Neural cell (in vitro differentiated cells): ENCODE measurements around the gene EGLN2. TPM values are rescaled to one million over a fixed set of nuclear protein-coding genes. Genes with fewer than 3 reads are reported as not detected.

Experiments
- H2AFZ ChIP-seq: fragments of 200-600, 300-800 bp; sonication (generic), shearing (Covaris generic); 2 replicates; pipeline ENCODE4 v1.6.0; 2014; ENCODE audit warnings: low read depth, mild to moderate bottlenecking, antibody characterized with exemption, low read length, moderate library complexity
- H3F3A ChIP-seq: fragments of 200-600 bp; shearing (Covaris generic); 2 replicates; pipeline ENCODE4 v1.6.1; 2016; ENCODE audit warnings: mild to moderate bottlenecking, moderate library complexity, mixed read lengths, antibody characterized with exemption, low read length; ENCODE audit not compliant: insufficient read depth, poor library complexity, severe bottlenecking
- H3K27ac ChIP-seq: fragments of 200-600, 300-800 bp; sonication (generic), shearing (Covaris generic); 2 replicates; pipeline ENCODE4 v1.5.1; 2014; ENCODE audit warnings: mild to moderate bottlenecking, low read length, moderate library complexity
- H3K27me3 ChIP-seq: fragments of 300-800, 200-600 bp; sonication (generic), shearing (Covaris generic); 2 replicates; pipeline ENCODE4 v1.6.0; 2014; ENCODE audit warnings: mild to moderate bottlenecking, low read depth, low read length, moderate library complexity; ENCODE audit not compliant: insufficient read depth
- H3K36me3 ChIP-seq: fragments of 300-800, 200-600 bp; sonication (generic), shearing (Covaris generic); 2 replicates; pipeline ENCODE4 v1.5.1; 2014; ENCODE audit warnings: mild to moderate bottlenecking, antibody characterized with exemption, low read length, moderate library complexity; ENCODE audit not compliant: insufficient read depth
- H3K4me2 ChIP-seq: fragments of 300-800, 200-600 bp; sonication (generic), shearing (Covaris generic); 2 replicates; pipeline ENCODE4 v1.6.0; 2014; ENCODE audit warnings: mild to moderate bottlenecking, low read length
- H3K4me3 ChIP-seq: fragments of 300-800, 200-600 bp; sonication (generic), shearing (Covaris generic); 2 replicates; pipeline ENCODE4 v1.5.1; 2014; ENCODE audit warnings: mild to moderate bottlenecking, low read length, moderate library complexity
- H3K79me2 ChIP-seq: fragments of 200-600 bp; shearing (Covaris generic); replicated peaks from 2 replicates; pipeline ENCODE4 v1.6.0; 2014; ENCODE audit warnings: mild to moderate bottlenecking, low read length, moderate library complexity; ENCODE audit not compliant: insufficient read depth
- H3K9ac ChIP-seq: fragments of 300-800, 200-600 bp; sonication (generic), shearing (Covaris generic); 2 replicates; pipeline ENCODE4 v1.6.1; 2016; ENCODE audit warnings: mild to moderate bottlenecking, low read length, mixed read lengths
- H3K9me2 ChIP-seq: fragments of 200-600 bp; shearing (Covaris generic); 2 replicates; pipeline ENCODE4 v1.6.1; 2016; ENCODE audit warnings: mild to moderate bottlenecking, low read length, mixed read lengths; ENCODE audit not compliant: insufficient read depth
- H3K9me3 ChIP-seq: fragments of 200-600, 300-800 bp; sonication (generic), shearing (Covaris generic); 2 replicates; pipeline ENCODE4 v1.6.1; 2016; ENCODE audit warnings: mild to moderate bottlenecking, mixed run types, low read length, moderate library complexity, mixed read lengths
- H4K20me1 ChIP-seq: fragments of 200-600 bp; shearing (Covaris generic); 2 replicates; pipeline ENCODE4 v1.6.1; 2016; ENCODE audit warnings: mild to moderate bottlenecking, mixed run types; ENCODE audit not compliant: insufficient read depth
- EP300 ChIP-seq: fragments of 450-650 bp; conservative IDR thresholded peaks from 2 replicates; pipeline ENCODE4 v1.6.1; 2014; ENCODE audit warnings: antibody characterized with exemption, mild to moderate bottlenecking, moderate library complexity; ENCODE audit not compliant: poor library complexity, severe bottlenecking
- EZH2 ChIP-seq: fragments of 200-600, 300-800 bp; shearing (Covaris generic), sonication (generic); IDR thresholded peaks from 2 replicates; pipeline ENCODE4 v1.6.1; 2014; ENCODE audit warnings: antibody characterized with exemption, low read length, borderline replicate concordance, mild to moderate bottlenecking; ENCODE audit not compliant: insufficient read depth, poor library complexity, severe bottlenecking
- MXI1 ChIP-seq: fragments of 450-650 bp; conservative IDR thresholded peaks from 2 replicates; pipeline ENCODE4 v1.6.1; 2014; ENCODE audit warnings: antibody characterized with exemption, mild to moderate bottlenecking; ENCODE audit not compliant: poor library complexity, severe bottlenecking
- POLR2AphosphoS5 ChIP-seq: IDR thresholded peaks from 2 replicates; pipeline ENCODE4 v1.6.1; 2012
- RAD21 ChIP-seq: fragments of 450-650 bp; conservative IDR thresholded peaks from 2 replicates; pipeline ENCODE4 v1.6.1; 2014; ENCODE audit warnings: antibody characterized with exemption, mild to moderate bottlenecking, moderate library complexity
- SMC3 ChIP-seq: fragments of 450-650 bp; conservative IDR thresholded peaks from 2 replicates; pipeline ENCODE4 v1.6.1; 2014; ENCODE audit warnings: antibody characterized with exemption, mild to moderate bottlenecking, moderate library complexity; ENCODE audit not compliant: poor library complexity
- TAF1 ChIP-seq: IDR thresholded peaks from 2 replicates; pipeline ENCODE4 v1.6.1; 2012; ENCODE audit warnings: low read depth
- polyA plus RNA-seq: library from polyadenylated mRNA; depleted of rRNA; stranded (reverse); fragments of >200 nt; gene quantifications from 2 replicates; pipeline ENCODE4 v1.2.3, GENCODE V29; 2014
- TF ChIP-seq, protein P1 (sequence below): IDR thresholded peaks from 2 replicates; pipeline ENCODE4 v1.6.1; 2012; ENCODE audit warnings: borderline replicate concordance
- TF ChIP-seq, protein P2 (sequence below): fragments of 450-650 bp; IDR thresholded peaks from 2 replicates; pipeline ENCODE4 v1.5.1; 2014; ENCODE audit warnings: antibody characterized with exemption, mild to moderate bottlenecking, moderate library complexity; ENCODE audit not compliant: poor library complexity, severe bottlenecking

Gene EGLN2
- polyA plus RNA-seq, 1 donor from 2014 or later = 112 TPM

DNA sequence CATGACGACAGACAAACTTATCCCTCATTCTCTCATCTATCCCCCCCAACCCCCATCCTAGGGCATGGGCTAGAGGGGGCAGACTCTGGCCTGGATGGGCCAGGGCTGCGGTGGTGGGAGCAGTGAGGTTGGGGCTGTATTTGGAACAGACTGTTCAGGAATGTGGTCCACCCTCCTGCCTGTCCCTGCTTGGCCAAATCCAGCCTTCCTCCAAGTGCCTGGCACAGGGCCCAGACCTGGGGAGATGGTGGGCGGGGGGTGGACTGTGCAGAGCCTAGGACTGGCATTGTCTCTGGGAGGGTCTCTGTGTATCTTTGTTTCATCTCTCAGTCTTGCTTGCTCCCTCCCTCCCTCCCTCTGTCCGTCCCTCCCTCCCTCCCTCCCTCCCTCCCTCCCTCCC is 14.2 kb downstream of the EGLN2 start:
- Histone ChIP-seq H3K9me2 (no peaks in the 10 kb centered on the region), H3K4me3 (no peak overlapping the region), H3K9me3 (no peaks in the 10 kb centered on the region), H3K27ac (no peak overlapping the region), H3K4me2 (no peak overlapping the region), H3K36me3 (no peaks in the 10 kb centered on the region), H3K9ac (no peak overlapping the region), H3K27me3 (no peaks in the 10 kb centered on the region), H4K20me1 (no peaks in the 10 kb centered on the region), H2AFZ (no peak overlapping the region), H3K79me2 (no peaks in the 10 kb centered on the region), H3F3A (no peaks in the 10 kb centered on the region)
- TF ChIP-seq SMC3 (no peak), TAF1 (no peak), EZH2 (no peak), POLR2AphosphoS5 (no peak), MXI1 (no peak), RAD21 (no peak), EP300 (no peak)
- TF ChIP-seq, protein P1, sequence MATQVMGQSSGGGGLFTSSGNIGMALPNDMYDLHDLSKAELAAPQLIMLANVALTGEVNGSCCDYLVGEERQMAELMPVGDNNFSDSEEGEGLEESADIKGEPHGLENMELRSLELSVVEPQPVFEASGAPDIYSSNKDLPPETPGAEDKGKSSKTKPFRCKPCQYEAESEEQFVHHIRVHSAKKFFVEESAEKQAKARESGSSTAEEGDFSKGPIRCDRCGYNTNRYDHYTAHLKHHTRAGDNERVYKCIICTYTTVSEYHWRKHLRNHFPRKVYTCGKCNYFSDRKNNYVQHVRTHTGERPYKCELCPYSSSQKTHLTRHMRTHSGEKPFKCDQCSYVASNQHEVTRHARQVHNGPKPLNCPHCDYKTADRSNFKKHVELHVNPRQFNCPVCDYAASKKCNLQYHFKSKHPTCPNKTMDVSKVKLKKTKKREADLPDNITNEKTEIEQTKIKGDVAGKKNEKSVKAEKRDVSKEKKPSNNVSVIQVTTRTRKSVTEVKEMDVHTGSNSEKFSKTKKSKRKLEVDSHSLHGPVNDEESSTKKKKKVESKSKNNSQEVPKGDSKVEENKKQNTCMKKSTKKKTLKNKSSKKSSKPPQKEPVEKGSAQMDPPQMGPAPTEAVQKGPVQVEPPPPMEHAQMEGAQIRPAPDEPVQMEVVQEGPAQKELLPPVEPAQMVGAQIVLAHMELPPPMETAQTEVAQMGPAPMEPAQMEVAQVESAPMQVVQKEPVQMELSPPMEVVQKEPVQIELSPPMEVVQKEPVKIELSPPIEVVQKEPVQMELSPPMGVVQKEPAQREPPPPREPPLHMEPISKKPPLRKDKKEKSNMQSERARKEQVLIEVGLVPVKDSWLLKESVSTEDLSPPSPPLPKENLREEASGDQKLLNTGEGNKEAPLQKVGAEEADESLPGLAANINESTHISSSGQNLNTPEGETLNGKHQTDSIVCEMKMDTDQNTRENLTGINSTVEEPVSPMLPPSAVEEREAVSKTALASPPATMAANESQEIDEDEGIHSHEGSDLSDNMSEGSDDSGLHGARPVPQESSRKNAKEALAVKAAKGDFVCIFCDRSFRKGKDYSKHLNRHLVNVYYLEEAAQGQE = no peak
- TF ChIP-seq, protein P2, sequence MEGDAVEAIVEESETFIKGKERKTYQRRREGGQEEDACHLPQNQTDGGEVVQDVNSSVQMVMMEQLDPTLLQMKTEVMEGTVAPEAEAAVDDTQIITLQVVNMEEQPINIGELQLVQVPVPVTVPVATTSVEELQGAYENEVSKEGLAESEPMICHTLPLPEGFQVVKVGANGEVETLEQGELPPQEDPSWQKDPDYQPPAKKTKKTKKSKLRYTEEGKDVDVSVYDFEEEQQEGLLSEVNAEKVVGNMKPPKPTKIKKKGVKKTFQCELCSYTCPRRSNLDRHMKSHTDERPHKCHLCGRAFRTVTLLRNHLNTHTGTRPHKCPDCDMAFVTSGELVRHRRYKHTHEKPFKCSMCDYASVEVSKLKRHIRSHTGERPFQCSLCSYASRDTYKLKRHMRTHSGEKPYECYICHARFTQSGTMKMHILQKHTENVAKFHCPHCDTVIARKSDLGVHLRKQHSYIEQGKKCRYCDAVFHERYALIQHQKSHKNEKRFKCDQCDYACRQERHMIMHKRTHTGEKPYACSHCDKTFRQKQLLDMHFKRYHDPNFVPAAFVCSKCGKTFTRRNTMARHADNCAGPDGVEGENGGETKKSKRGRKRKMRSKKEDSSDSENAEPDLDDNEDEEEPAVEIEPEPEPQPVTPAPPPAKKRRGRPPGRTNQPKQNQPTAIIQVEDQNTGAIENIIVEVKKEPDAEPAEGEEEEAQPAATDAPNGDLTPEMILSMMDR = no peak

- H3K27ac ChIP-seq = no peak overlapping the region
- no peaks in the 10 kb centered on the region for H3K9me2 ChIP-seq
- no peak overlapping the region for H3K4me3 ChIP-seq
- no peak overlapping the region for H2AFZ ChIP-seq
- H3K4me2 ChIP-seq = no peak overlapping the region
- H4K20me1 ChIP-seq = no peaks in the 10 kb centered on the region
- H3K9me3 ChIP-seq = no peaks in the 10 kb centered on the region
- no peaks in the 10 kb centered on the region for H3K36me3 ChIP-seq
- H3K9ac ChIP-seq = no peak overlapping the region
- no peak for TF ChIP-seq TAF1
- TF ChIP-seq MXI1 = no peak
- TF ChIP-seq POLR2AphosphoS5 = no peak
- TF ChIP-seq, protein P2 = no peak
- TF ChIP-seq SMC3 = no peak
- TF ChIP-seq EP300 = no peak
- TF ChIP-seq RAD21 = no peak
- TF ChIP-seq, protein P1 = no peak
- no peak for TF ChIP-seq EZH2
- H3K27me3 ChIP-seq = no peaks in the 10 kb centered on the region
- H3K79me2 ChIP-seq = no peaks in the 10 kb centered on the region
- no peaks in the 10 kb centered on the region for H3F3A ChIP-seq
These were observed 16.2 kb downstream of the EGLN2 start for GRCh38 chr19:40815223-40815622.
